SK-N-SH (cell line): Measurements from ENCODE around the gene CXCL10. TPM values are rescaled to one million over a fixed set of nuclear protein-coding genes. Genes with fewer than 3 reads are reported as not detected.

ENCODE experiments used
- CTCF ChIA-PET: fragments of 300-600, 350-600 bp; formaldehyde crosslinking; extraction: SDS; loops from one replicate; lab custom pipeline; 2021; lab: Yijun Ruan, JAX
- POLR2A ChIA-PET: fragments of 350-600 bp; sonication (Branson Sonifier 250); formaldehyde crosslinking; extraction: SDS; loops from one replicate; lab custom pipeline; 2020; ENCODE audit warnings: antibody characterized with exemption, inconsistent platforms; lab: Yijun Ruan, JAX
- DNase-seq: peaks from one replicate; pipeline ENCODE4 v3.0.0; 2012
- H2AFZ ChIP-seq: fragments of 200-600 bp; sonication (generic); 2 replicates; pipeline ENCODE4 v1.8.1; 2016; ENCODE audit warnings: antibody characterized with exemption, mild to moderate bottlenecking, low read depth
- H3F3A ChIP-seq: fragments of 200-600 bp; sonication (generic); replicated peaks from 2 replicates; pipeline ENCODE3; 2016; ENCODE audit warnings: antibody characterized with exemption, mild to moderate bottlenecking; ENCODE audit not compliant: insufficient read depth
- H3K27ac ChIP-seq, 2 experiments: fragments of 200-500 bp in 1 of 2; fragments of 200-600 bp in 1 of 2; sonication (Bioruptor generic) in 1 of 2; sonication (generic), shearing (Covaris generic) in 1 of 2; 2 replicates each; pipeline versions ENCODE4 v1.5.1 to v1.6.1; 2014 to 2016; ENCODE audit warnings: low read depth in 2 of 2, inconsistent platforms in 1 of 2, low read length in 1 of 2, mild to moderate bottlenecking in 1 of 2, mixed read lengths in 1 of 2
- H3K27me3 ChIP-seq: fragments of 200-600 bp; sonication (generic), shearing (Covaris generic); 2 replicates; pipeline ENCODE4 v1.6.1; 2016; ENCODE audit warnings: mixed run types; ENCODE audit not compliant: insufficient read depth
- H3K36me3 ChIP-seq, 2 experiments: fragments of 200-500 bp in 1 of 2; fragments of 200-600 bp in 1 of 2; sonication (Bioruptor generic) in 1 of 2; sonication (generic) in 1 of 2; replicated peaks in 1 of 2; 2 replicates each; pipeline versions ENCODE3 to v1.5.1; 2014 to 2016; ENCODE audit warnings: low read length in 1 of 2, mild to moderate bottlenecking in 1 of 2; ENCODE audit not compliant: insufficient read depth in 2 of 2, control insufficient read depth in 1 of 2
- H3K4me1 ChIP-seq, 2 experiments: fragments of 200-500 bp in 1 of 2; fragments of 200-600 bp in 1 of 2; sonication (Bioruptor generic) in 1 of 2; sonication (generic), shearing (Covaris generic) in 1 of 2; 2 replicates each; pipeline versions ENCODE4 v1.5.1 to v1.6.1; 2014 to 2016; ENCODE audit warnings: low read depth in 1 of 2, low read length in 1 of 2, mixed run types in 1 of 2; ENCODE audit not compliant: insufficient read depth in 2 of 2, control insufficient read depth in 1 of 2
- H3K4me2 ChIP-seq: fragments of 200-600 bp; sonication (generic), shearing (Covaris generic); 2 replicates; pipeline ENCODE4 v1.6.1; 2017; ENCODE audit warnings: mixed run types
- H3K4me3 ChIP-seq, 2 experiments: fragments of 200-500 bp in 1 of 2; fragments of 200-600 bp in 1 of 2; sonication (Bioruptor generic) in 1 of 2; sonication (generic), shearing (Covaris generic) in 1 of 2; 2 replicates each; pipeline versions ENCODE4 v1.5.1 to v1.8.1; 2014 to 2016; ENCODE audit warnings: low read depth in 2 of 2, inconsistent platforms in 1 of 2, low read length in 1 of 2, mild to moderate bottlenecking in 1 of 2, mixed read lengths in 1 of 2, moderate library complexity in 1 of 2
- H3K79me2 ChIP-seq: fragments of 200-600 bp; sonication (generic); 2 replicates; pipeline ENCODE4 v1.8.1; 2017; ENCODE audit warnings: mild to moderate bottlenecking; ENCODE audit not compliant: insufficient read depth
- H3K9ac ChIP-seq: fragments of 200-600 bp; sonication (generic); 2 replicates; pipeline ENCODE4 v1.6.1; 2017; ENCODE audit warnings: mixed run types
- H3K9me2 ChIP-seq: fragments of 200-600 bp; sonication (generic); 2 replicates; pipeline ENCODE4 v1.6.1; 2017; ENCODE audit warnings: mixed run types
- H3K9me3 ChIP-seq: fragments of 200-600 bp; sonication (generic); 2 replicates; pipeline ENCODE4 v1.6.1; 2017; ENCODE audit warnings: mixed run types, mild to moderate bottlenecking, moderate library complexity
- H4K20me1 ChIP-seq: fragments of 200-600 bp; sonication (generic); 2 replicates; pipeline ENCODE4 v1.6.1; 2017; ENCODE audit warnings: mild to moderate bottlenecking, mixed run types; ENCODE audit not compliant: insufficient read depth
- CTCF ChIP-seq: fragments of 200-600 bp; sonication (generic); IDR thresholded peaks from 2 replicates; pipeline ENCODE4 v1.6.1; 2017; ENCODE audit warnings: antibody characterized with exemption, mild to moderate bottlenecking, moderate library complexity
- EP300 ChIP-seq, 2 experiments: IDR thresholded peaks; 2 replicates each; pipeline versions ENCODE4 v1.4.0 to v1.6.1; 2012; ENCODE audit warnings: borderline replicate concordance in 1 of 2, low read depth in 1 of 2, low read length in 1 of 2
- PBX3 ChIP-seq: IDR thresholded peaks from 2 replicates; pipeline ENCODE4; 2012
- RAD21 ChIP-seq: IDR thresholded peaks from 2 replicates; pipeline ENCODE4 v1.6.1; 2012; ENCODE audit warnings: mild to moderate bottlenecking, low read length
- RCOR1 ChIP-seq: fragments of 150-350 bp; IDR thresholded peaks from 2 replicates; pipeline ENCODE4 v1.6.1; 2017; ENCODE audit warnings: antibody characterized with exemption, low read length
- SMC3 ChIP-seq: IDR thresholded peaks from 2 replicates; pipeline ENCODE4 v1.6.1; 2012; ENCODE audit warnings: low read depth, low read length, improper control_type of control experiment
- TAF1 ChIP-seq: IDR thresholded peaks from 2 replicates; pipeline ENCODE4 v1.6.1; 2012; ENCODE audit warnings: low read depth, mild to moderate bottlenecking, low read length, moderate library complexity, borderline replicate concordance
- WGBS: methylation state at CpG from one replicate; pipeline ENCODE4 v1.1.6; 2017; ENCODE audit warnings: low lambda C conversion rate; 5-methylcytosine and 5-hydroxymethylcytosine counted together
- polyA plus RNA-seq, 3 experiments: library from polyadenylated mRNA; depleted of rRNA; stranded (reverse); fragments of >200 nt; gene quantifications; 2 replicates each; pipeline ENCODE4 v1.2.3, GENCODE V29; 2012

The CXCL10 gene
- polyA plus RNA-seq, 1 of the 3 experiments (the other 2 are of a cell fraction), result not detected

GRCh38 chr4:75995727-75996126, 27.6 kb downstream of the CXCL10 start:
- no peaks in the 10 kb centered on the region for H3K27me3 ChIP-seq
- H4K20me1 ChIP-seq, result no peaks in the 10 kb centered on the region
- H3F3A ChIP-seq, result no peaks in the 10 kb centered on the region
- H3K27ac ChIP-seq, result no peak overlapping the region
- TF ChIP-seq CTCF, result peak; percentile 76
- peak; percentile 74 for TF ChIP-seq RAD21
- peak; percentile 71 for TF ChIP-seq SMC3
- no peak for TF ChIP-seq TAF1
- no peak for TF ChIP-seq PBX3
- no peak for TF ChIP-seq EP300 (IDR thresholded peaks at IDR 0.05; ENCODE audit: borderline replicate concordance in 1 of 2, low read depth in 1 of 2, low read length in 1 of 2)
- POLR2A ChIA-PET, result no interaction called here
- H3K79me2 ChIP-seq, result peaks cover 6% of the 10 kb centered on the region
- H3K4me1 ChIP-seq, result no peaks in the 10 kb centered on the region
- no peak overlapping the region for H3K4me2 ChIP-seq
- no peak overlapping the region for H3K9ac ChIP-seq
- no peak overlapping the region for H3K4me3 ChIP-seq
- DNase-seq, result peak; percentile 45
- CTCF ChIA-PET, result interaction anchor here (0.6 to 4.7 kb wide), 49 partner anchors 11 to 509 kb away, joined by 3 to 35 read pairs (median 5); partner anchors contain the start of genes ART3 and CXCL10
- no peaks in the 10 kb centered on the region for H3K9me2 ChIP-seq
- H3K9me3 ChIP-seq, result no peaks in the 10 kb centered on the region
- peak overlapping the region; percentile 53; the same call in 1 of the 2 replicates for H2AFZ ChIP-seq
- no peaks in the 10 kb centered on the region for H3K36me3 ChIP-seq
- WGBS, result under 1% methylated on average over 5 of the region's 5 CpGs

GRCh38 chr4:75992462-75992861, 30.8 kb downstream of the CXCL10 start:
- Histone ChIP-seq H3K27ac (no peak overlapping the region), H3K9me2 (no peaks in the 10 kb centered on the region), H4K20me1 (0 out of 2 replicates have a peak, but pooled peaks cover 16% of the 10 kb centered on the region), H3K36me3 (no peaks in the 10 kb centered on the region), H3K4me3 (no peak overlapping the region), H3K79me2 (peaks cover 39% of the 10 kb centered on the region), H3K4me1 (peaks cover 2 to 5% of the 10 kb centered on the region in 2 experiments; a peak in 1 of 4 replicates), H3K4me2 (no peak overlapping the region), H3F3A (no peaks in the 10 kb centered on the region), H3K9ac (no peak overlapping the region), H3K27me3 (no peaks in the 10 kb centered on the region), H3K9me3 (no peaks in the 10 kb centered on the region), H2AFZ (no peak overlapping the region)
- ChIA-PET CTCF (interaction anchor here (1.0 to 4.7 kb wide), 3 partner anchors 75 to 512 kb away, joined by 3 to 35 read pairs (median 8); no protein-coding TSS in a partner anchor), POLR2A (no interaction called here)
- 57% methylated on average over 1 of the region's 1 CpG for WGBS
- TF ChIP-seq RCOR1 (no peak), EP300 (IDR thresholded peaks at IDR 0.05; ENCODE audit: borderline replicate concordance in 1 of 2, low read depth in 1 of 2, low read length in 1 of 2) (no peak)
- DNase-seq, result no peak
